NCI-H748 (cell line): Measurements from ENCODE around the gene SMG6.
"Not testable (repeated sequence)": the region's sequence is repeated elsewhere in the genome, so short reads cannot be mapped to it uniquely, and the experiment has no call there.

Source experiments
- DNase-seq: peaks from one replicate; lab custom pipeline; 2025; ENCODE audit not compliant: unreplicated experiment; lab: John Stamatoyannopoulos, UW

Gene SMG6

GRCh38 chr17:2181206-2181896, 122.2 kb downstream of the SMG6 start:
- no peak for DNase-seq

- no peak for DNase-seq
Measured at GRCh38 chr17:2180768-2181167, 122.8 kb downstream of the SMG6 start.

DNA sequence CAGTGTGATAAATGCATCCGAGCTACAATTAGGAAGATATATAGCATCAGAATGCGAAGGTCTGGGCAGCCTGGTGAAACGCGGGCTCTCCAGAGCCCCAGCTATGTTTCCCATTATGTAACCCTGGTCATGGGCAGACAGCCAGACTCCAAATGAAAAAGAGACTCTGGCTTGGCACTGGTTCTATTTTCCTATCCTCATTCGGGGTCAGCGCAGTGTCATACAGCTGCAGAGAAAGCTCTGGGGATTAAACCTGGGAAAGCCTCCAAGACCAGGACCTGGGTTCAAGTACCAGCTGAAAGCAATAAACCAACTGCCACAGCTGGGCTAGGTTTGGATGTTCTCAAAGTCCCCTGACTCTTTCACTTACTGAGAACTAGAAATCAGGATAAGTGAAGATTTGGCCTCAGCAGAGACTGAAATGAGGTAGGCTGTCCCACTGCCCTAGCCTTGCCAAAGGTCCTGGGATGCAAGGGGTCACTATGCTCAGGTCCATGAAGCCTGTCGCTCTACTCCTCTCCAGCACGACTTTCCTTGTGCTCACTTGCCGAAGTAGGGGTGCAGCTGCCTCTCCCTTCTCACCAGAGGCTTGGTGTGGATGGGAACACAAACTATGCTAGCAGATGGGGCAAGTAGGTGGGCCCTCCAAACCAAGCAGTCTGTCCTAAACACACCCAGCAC, 123.8 kb downstream of the SMG6 start:
- DNase-seq: no peak

DNA sequence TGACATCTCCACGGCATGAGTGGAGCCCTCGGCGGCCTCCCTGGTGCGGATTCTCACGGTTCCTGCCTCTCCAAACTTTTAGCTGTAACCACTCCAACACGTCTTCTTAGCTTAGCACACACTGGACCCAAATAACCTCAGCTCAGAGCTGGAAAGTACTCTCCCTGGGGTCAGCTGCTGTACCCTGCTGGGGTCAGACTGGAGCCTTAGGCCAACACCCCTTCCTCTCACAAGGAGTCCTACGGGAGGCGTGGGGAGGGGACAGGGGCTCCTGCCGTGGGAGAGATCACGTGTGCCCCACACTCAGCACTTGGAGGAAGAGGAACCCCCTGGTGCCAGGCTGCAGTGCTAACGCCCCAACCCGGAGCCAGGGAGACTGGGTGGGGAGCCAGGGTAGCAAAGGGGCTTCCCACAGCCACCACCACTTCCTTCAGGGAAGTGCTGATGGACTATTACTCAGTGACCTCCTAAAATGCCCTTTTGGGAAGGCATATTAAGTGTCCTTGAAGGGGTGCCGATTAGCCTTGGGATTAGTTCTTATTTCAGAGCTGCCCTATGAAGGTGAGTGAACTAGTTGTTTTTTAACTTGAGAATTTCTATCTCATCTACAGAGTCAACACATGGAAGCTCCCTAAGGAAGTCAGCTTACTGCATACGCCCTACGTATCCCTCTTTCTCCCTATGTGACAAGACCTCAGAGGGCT, 124.6 kb downstream of the SMG6 start:
- no peak for DNase-seq

- DNase-seq: peak; percentile 16
Measured at GRCh38 chr17:2177235-2177811, 126.3 kb downstream of the SMG6 start.

DNA sequence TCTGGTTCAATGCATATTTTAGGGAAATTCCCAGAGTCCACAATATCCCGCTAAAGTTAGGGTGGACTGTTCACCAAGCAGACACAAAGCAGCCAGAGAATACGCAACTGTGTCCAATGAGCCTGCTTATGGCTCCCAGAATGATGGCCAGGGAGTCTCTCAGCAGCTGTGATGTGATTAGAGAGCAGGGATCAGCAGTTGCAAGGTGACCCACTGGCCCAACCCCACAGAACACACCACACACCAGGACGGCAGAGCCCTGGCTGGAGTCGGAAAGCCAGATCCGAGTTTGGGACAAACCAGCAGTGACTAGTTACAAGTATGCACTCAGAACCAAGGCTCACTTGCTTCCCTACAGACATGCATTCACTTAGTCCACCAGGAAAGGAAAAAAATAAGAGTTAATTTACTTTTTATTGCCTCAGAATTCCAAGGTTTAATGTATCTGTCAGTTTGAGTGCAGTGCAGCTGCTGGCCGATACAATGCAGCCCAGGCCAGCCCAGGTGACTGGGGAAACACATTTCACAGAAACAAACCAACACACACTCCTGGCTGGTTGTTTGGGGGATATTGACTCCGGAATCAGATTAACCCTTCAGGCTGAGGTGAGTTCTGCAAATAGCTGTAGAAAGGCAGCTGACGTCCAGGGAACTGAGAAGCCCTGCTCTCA, 127.0 kb downstream of the SMG6 start:
- no peak for DNase-seq

GRCh38 chr17:2175294-2175628, 128.3 kb downstream of the SMG6 start:
- DNase-seq: no peak

DNA sequence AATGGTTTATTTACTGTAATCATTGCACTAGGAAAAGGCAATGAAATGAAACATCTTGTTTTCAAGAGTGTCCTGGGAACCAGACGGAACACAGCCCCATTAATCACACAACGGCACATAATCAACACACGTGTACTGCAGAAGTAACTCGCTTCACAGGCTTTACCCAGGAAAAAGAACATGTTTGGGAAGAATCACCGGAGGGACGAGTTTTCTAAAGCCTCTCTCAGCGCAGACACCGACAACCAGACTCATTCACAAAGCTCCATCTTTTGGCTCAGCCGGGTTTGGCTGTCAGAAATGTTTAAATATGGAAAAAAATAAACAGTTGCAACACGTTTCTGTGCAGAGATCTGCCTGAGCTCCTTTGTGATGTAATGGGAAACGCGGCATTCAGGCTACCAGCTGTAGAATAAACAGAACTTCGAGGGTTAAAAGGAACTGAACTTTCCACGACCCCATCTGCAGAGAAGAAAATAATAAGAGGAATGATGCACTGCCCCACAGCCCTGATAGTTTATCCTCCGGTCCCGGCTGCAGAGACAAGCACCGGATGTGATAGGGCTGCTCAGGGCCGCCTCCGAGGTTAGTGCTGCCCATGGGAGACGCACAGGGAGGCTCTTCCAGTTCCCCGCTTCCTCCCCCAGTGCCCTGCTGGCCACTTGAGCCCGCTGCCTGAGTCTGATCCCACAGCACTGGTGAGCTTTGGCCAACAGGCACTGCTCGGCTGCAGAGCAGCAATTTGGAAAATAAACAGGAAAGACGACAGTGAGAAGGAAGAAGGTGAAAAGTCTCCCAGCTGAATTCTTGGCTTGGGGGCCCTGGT, 128.9 kb downstream of the SMG6 start:
- no peak for DNase-seq

GRCh38 chr17:2174014-2174413, 129.6 kb downstream of the SMG6 start:
- DNase-seq: no peak

GRCh38 chr17:2172999-2173398, 130.6 kb downstream of the SMG6 start:
- no peak for DNase-seq

DNA sequence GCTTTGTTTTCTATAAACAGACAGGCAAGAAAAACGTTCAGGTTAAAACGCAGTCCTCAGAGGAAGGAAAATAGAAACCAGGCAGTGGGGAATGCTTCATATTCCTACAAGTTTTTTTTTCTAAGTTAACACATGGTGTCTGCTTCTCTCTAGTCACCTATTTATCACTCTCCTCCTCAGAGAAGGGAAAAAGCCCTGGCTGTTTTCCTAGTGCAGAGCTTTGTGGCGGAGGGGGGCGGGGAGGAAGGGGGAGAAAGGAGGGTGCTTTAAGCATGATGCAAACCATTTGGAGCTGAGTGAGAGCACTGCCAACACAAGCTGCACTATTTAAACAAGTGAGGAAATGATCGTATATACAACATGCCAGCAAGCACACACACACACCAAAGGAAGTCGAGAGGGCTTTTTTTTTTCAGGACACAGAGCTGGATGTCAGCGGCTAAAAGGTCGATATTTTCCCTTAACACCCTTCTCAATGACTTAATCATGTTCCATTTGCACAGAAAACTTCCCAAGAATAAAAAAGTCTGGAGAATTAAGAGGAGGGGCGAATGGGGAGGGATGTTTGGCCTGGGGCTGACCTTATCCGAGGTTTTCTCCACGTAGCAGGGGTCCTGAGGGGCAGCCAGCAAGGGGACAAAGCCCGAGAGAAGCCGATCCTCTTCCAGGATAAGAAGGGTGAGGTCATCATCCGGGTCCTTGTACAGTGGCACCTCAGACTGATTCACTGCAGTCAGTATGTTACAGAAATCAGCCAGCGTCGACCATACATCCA, 131.3 kb downstream of the SMG6 start:
- DNase-seq: no peak

GRCh38 chr17:2171702-2172076, 131.9 kb downstream of the SMG6 start:
- DNase-seq: no peak

GRCh38 chr17:2170023-2170422, 133.6 kb downstream of the SMG6 start:
- DNase-seq: no peak

- DNase-seq: not testable (repeated sequence)
Measured at GRCh38 chr17:2165723-2166122, 137.9 kb downstream of the SMG6 start.

DNA sequence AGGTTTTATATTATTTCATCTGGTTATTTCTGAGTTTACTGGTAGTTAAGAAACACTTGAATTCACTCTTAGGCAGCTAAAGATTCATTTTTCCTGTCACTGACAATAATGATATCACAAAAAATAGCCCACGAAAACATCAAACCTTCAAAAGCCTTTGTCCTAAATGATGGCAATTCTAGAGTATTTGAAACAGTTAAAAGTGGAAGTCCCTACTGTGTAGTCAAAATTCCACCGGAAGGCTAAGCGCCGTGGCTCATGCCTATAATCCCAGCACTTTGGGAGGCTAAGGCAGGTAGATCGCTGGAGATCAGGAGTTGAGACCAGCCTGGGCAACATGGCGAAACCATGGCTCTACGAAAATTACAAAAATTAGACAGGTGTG, 145.2 kb downstream of the SMG6 start:
- DNase-seq: no peak

DNA sequence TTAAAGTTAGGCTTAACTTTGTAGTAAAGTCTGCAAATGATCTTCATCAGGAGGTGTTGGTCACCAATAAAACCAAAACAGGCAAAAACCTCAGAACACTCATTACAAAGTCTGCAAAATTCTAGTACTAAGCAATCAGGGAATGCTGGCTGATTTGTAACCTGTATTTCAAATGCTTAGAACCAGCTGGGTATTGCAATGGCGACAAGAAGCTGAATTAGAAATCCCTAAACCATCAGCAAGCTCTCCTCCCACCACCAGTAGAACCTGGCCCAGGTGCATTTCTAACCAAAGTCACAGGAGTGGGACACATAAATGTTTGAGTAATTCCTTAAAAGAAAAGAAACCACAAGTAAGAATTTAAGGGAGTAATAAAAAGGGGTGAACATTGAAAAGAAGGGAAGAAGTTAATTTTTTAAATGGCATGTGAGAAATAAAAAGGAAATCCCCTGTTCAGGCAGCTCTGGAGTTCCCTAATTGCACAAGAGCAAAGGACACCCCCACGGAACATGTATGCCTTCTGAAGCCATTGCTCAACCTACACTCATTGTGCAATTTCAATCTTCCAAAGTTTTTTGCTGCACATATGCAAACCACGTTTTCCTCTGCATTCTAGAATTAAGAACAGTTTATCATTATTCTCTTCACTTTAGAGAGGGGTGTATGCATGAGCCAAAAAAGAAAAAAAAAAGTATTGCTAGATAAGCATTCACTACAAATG, 145.8 kb downstream of the SMG6 start:
- DNase-seq: no peak

- DNase-seq: no peak
Measured at GRCh38 chr17:2157081-2157480, 146.5 kb downstream of the SMG6 start.

DNA sequence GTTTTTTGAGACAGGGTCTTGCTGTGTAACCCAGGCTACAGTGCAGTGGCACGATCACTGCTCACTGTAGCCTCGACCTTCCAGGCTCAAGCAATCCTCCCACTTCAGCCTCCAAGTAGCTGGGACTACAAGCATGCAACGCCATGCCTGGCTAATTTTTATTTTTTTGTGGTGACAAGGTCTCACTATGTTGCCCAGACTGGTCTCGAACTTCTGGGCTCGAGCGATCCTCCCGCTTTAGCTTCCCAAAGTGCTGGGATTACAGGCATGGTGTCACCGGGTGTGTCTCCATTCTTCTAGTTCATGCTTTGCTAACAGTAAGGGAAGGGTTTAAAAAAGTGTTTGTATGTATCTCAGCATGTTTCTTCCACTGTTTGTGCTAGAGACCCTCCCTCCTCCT, 146.9 kb downstream of the SMG6 start:
- no peak for DNase-seq

- DNase-seq: no peak
Measured at GRCh38 chr17:2155573-2155972, 148.0 kb downstream of the SMG6 start.
